ENCODE results near the gene WFIKKN2.

Gene WFIKKN2

GRCh38 chr17:50864747-50865059 lies 29.3 kb downstream of the WFIKKN2 start:
- TF ChIP-seq CTCF (IDR thresholded peaks at IDR 0.05), result no peak

GRCh38 chr17:50865060-50865867 lies 29.9 kb downstream of the WFIKKN2 start:
- no peak for TF ChIP-seq CTCF (IDR thresholded peaks at IDR 0.05)

- TF ChIP-seq CTCF (IDR thresholded peaks at IDR 0.05), result no peak
These were observed 30.5 kb downstream of the WFIKKN2 start for GRCh38 chr17:50865868-50866260.

- no peak for TF ChIP-seq CTCF (IDR thresholded peaks at IDR 0.05)
These were observed 31.0 kb downstream of the WFIKKN2 start, which contains the start of gene TOB1 for GRCh38 chr17:50866261-50866949. TSS of gene TOB1 (minus strand) at chr17:50866354. CDS start at chr17:50864017, 2,337 bp downstream.

- no peak for TF ChIP-seq CTCF (IDR thresholded peaks at IDR 0.05)
These were observed 31.6 kb downstream of the WFIKKN2 start for GRCh38 chr17:50866950-50867362.

- TF ChIP-seq CTCF (IDR thresholded peaks at IDR 0.05), result no peak
These were observed 32.2 kb downstream of the WFIKKN2 start for GRCh38 chr17:50867363-50868139.

- no peak for TF ChIP-seq CTCF (IDR thresholded peaks at IDR 0.05)
These were observed 32.7 kb downstream of the WFIKKN2 start for GRCh38 chr17:50868140-50868438.
